CD14-positive monocyte (primary cell): ENCODE data around the gene LOXHD1. TPM values are rescaled to one million over a fixed set of nuclear protein-coding genes. Genes with fewer than 3 reads are reported as not detected.

Experiments
- DNase-seq, 3 donors: peaks; one replicate each; pipeline ENCODE4 v3.0.0-alpha.2; 2011 to 2022
- H2AFZ ChIP-seq: 2 replicates; pipeline ENCODE4 v1.6.0; 2012; ENCODE audit warnings: mild to moderate bottlenecking, low read depth, low read length, inconsistent platforms; ENCODE audit not compliant: insufficient read depth, poor library complexity, severe bottlenecking
- H3K27ac ChIP-seq, 2 donors: 1 replicate in 1 of 2; 2 replicates in 1 of 2; pipeline ENCODE4 v1.5.1; 2012 to 2013; ENCODE audit warnings: low read length in 2 of 2, control low read depth in 1 of 2, inconsistent platforms in 1 of 2, low read depth in 1 of 2, mild to moderate bottlenecking in 1 of 2
- H3K27me3 ChIP-seq, 2 donors: one replicate each; pipeline versions ENCODE4 v1.6.0 to v1.6.1; 2011 to 2013; ENCODE audit warnings: low read length in 2 of 2; ENCODE audit not compliant: control insufficient read depth in 2 of 2, insufficient read depth in 2 of 2
- H3K36me3 ChIP-seq, 2 donors: replicated peaks in 1 of 2; 1 replicate in 1 of 2; 2 replicates in 1 of 2; pipeline versions ENCODE4 v1.5.1 to v1.6.1; 2012 to 2013; ENCODE audit warnings: low read length in 2 of 2, control low read depth in 1 of 2, inconsistent platforms in 1 of 2, mild to moderate bottlenecking in 1 of 2; ENCODE audit not compliant: insufficient read depth in 2 of 2, control insufficient read depth in 1 of 2
- H3K4me1 ChIP-seq, 2 donors: 1 replicate in 1 of 2; 2 replicates in 1 of 2; pipeline versions ENCODE4 v1.5.1 to v1.6.1; 2012 to 2013; ENCODE audit warnings: low read length in 2 of 2, control low read depth in 1 of 2, inconsistent platforms in 1 of 2, mild to moderate bottlenecking in 1 of 2, moderate library complexity in 1 of 2; ENCODE audit not compliant: insufficient read depth in 2 of 2, control insufficient read depth in 1 of 2
- H3K4me2 ChIP-seq: replicated peaks from 2 replicates; pipeline ENCODE3; 2012; ENCODE audit warnings: low read length, moderate library complexity, mild to moderate bottlenecking; ENCODE audit not compliant: poor library complexity, severe bottlenecking; ENCODE audit errors: extremely low read depth
- H3K4me3 ChIP-seq, 3 experiments: fragments of 200-600 bp in 1 of 3; sonication (generic) in 1 of 3; replicated peaks in 1 of 3; 1 replicate in 2 of 3; 2 replicates in 1 of 3; pipeline ENCODE4 v1.5.1; 2011 to 2013; ENCODE audit warnings: low read length in 3 of 3, mild to moderate bottlenecking in 3 of 3, control low read depth in 2 of 3, low read depth in 2 of 3, inconsistent platforms in 1 of 3, moderate library complexity in 1 of 3
- H3K79me2 ChIP-seq: 2 replicates; pipeline ENCODE4 v1.6.0; 2012; ENCODE audit warnings: mild to moderate bottlenecking, control low read depth, inconsistent platforms, low read length, moderate library complexity; ENCODE audit not compliant: insufficient read depth
- H3K9ac ChIP-seq: 2 replicates; pipeline ENCODE4 v1.6.0; 2017; ENCODE audit warnings: low read length, mild to moderate bottlenecking; ENCODE audit not compliant: insufficient read depth, poor library complexity, severe bottlenecking
- H3K9me3 ChIP-seq, 2 donors: replicated peaks in 1 of 2; 1 replicate in 1 of 2; 2 replicates in 1 of 2; pipeline versions ENCODE4 v1.5.1 to v1.6.1; 2012 to 2013; ENCODE audit warnings: low read length in 2 of 2, control low read depth in 1 of 2; ENCODE audit not compliant: control insufficient read depth in 1 of 2, insufficient read depth in 1 of 2
- H4K20me1 ChIP-seq: 2 replicates; pipeline ENCODE4 v1.6.0; 2012; ENCODE audit warnings: mild to moderate bottlenecking, low read length, control low read depth, moderate library complexity; ENCODE audit not compliant: insufficient read depth
- H3K27ac Mint-ChIP-seq, 7 donors: one replicate each; pipeline ENCODE4 v1.8.0; 2020; ENCODE audit warnings: mild to moderate bottlenecking in 7 of 7, mixed read lengths in 7 of 7, moderate library complexity in 6 of 7, inconsistent platforms in 2 of 7
- H3K27me3 Mint-ChIP-seq, 3 donors: one replicate each; pipeline ENCODE4 v1.8.0; 2021 to 2022; ENCODE audit warnings: low read depth in 3 of 3, mild to moderate bottlenecking in 3 of 3, mixed read lengths in 3 of 3, moderate library complexity in 3 of 3, inconsistent platforms in 1 of 3
- H3K36me3 Mint-ChIP-seq, 2 donors: one replicate each; pipeline ENCODE4 v1.8.0; 2020; ENCODE audit warnings: mixed read lengths in 2 of 2, inconsistent platforms in 1 of 2, mild to moderate bottlenecking in 1 of 2
- H3K4me1 Mint-ChIP-seq: one replicate; pipeline ENCODE4 v1.8.0; 2020; ENCODE audit warnings: mild to moderate bottlenecking, mixed read lengths
- H3K4me3 Mint-ChIP-seq, 2 donors: one replicate each; pipeline ENCODE4 v1.8.0; 2020; ENCODE audit warnings: mild to moderate bottlenecking in 2 of 2, mixed read lengths in 2 of 2, moderate library complexity in 1 of 2
- H3K9me3 Mint-ChIP-seq, 7 donors: one replicate each; pipeline ENCODE4 v1.8.0; 2020 to 2022; ENCODE audit warnings: mixed read lengths in 7 of 7, mild to moderate bottlenecking in 6 of 7, moderate library complexity in 6 of 7, inconsistent platforms in 2 of 7
- WGBS: methylation state at CpG from one replicate; pipeline ENCODE4 v1.1.5; 2013; ENCODE audit warnings: missing lambda C conversion rate; ENCODE audit not compliant: insufficient coverage; 5-methylcytosine and 5-hydroxymethylcytosine counted together
- intact Hi-C, 2 donors: fragments of 100-400 bp; cut with micrococcal nuclease; formaldehyde crosslinking; loops; one replicate each; pipeline versions ENCODE4 v1.15.0 to v1.15.1; 2023
- polyA plus RNA-seq, 3 donors: library from polyadenylated mRNA; depleted of rRNA in 1 of 3; unstranded in 2 of 3; stranded (reverse) in 1 of 3; fragments of 300-500 nt in 2 of 3; fragments of >200 nt in 1 of 3; fragmentation: Illumina TruSeq in 2 of 3; gene quantifications; 1 replicate in 2 of 3; 2 replicates in 1 of 3; pipeline ENCODE4 v1.2.3, GENCODE V29; 2012 to 2021
- TF ChIP-seq, protein P1 (sequence below): fragments of 200-600 bp; IDR thresholded peaks from one replicate; pipeline ENCODE4 v1.8.0; 2022; ENCODE audit warnings: antibody characterized with exemption, mild to moderate bottlenecking

Gene LOXHD1
- polyA plus RNA-seq, 3 donors, result 0.33 to 10.9 (median 0.61) TPM

DNA sequence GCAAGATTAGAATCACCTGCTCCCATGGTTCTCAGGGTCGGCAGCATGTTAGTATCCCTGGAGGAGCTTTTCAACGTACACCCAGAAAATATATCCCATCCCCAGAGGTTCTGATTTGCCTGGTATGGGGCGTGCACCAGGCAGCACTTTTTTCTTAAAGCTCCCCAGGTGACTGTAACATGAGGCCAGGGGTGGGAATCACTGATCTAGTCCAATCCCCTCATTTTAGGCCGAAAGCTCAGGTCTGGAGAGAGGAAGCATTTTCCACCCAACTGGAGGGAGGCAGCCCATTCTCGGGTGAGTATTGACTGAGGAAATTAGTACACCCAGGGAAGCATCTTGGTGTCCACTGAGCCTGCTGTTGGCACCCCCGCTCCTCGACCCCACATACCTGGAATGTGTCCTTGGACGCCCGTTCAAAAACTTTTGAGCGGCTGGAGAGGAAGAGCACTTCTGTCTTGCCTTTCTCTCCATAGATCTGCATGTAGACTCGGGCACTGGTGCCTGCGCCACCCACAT is 94.3 kb downstream of the LOXHD1 start:
- Mint-ChIP-seq H3K4me3 (no peak overlapping the region), H3K9me3 (no peaks in the 10 kb centered on the region), H3K27ac (no peak overlapping the region), H3K27me3 (peaks cover 2 to 5% (median 3%) of the 10 kb centered on the region in 3 donors), H3K4me1 (no peaks in the 10 kb centered on the region), H3K36me3 (peaks cover 0 to 27% of the 10 kb centered on the region in 2 donors)
- H3K4me3 ChIP-seq, result no peak overlapping the region
- H3K79me2 ChIP-seq, result no peaks in the 10 kb centered on the region
- H3K27me3 ChIP-seq, result no peaks in the 10 kb centered on the region
- no peak overlapping the region for H3K9ac ChIP-seq
- no peak overlapping the region for H2AFZ ChIP-seq
- H3K4me2 ChIP-seq, result no peak overlapping the region
- TF ChIP-seq, protein P1, sequence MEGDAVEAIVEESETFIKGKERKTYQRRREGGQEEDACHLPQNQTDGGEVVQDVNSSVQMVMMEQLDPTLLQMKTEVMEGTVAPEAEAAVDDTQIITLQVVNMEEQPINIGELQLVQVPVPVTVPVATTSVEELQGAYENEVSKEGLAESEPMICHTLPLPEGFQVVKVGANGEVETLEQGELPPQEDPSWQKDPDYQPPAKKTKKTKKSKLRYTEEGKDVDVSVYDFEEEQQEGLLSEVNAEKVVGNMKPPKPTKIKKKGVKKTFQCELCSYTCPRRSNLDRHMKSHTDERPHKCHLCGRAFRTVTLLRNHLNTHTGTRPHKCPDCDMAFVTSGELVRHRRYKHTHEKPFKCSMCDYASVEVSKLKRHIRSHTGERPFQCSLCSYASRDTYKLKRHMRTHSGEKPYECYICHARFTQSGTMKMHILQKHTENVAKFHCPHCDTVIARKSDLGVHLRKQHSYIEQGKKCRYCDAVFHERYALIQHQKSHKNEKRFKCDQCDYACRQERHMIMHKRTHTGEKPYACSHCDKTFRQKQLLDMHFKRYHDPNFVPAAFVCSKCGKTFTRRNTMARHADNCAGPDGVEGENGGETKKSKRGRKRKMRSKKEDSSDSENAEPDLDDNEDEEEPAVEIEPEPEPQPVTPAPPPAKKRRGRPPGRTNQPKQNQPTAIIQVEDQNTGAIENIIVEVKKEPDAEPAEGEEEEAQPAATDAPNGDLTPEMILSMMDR, result no peak
- intact Hi-C loops, result no loop called here
- H4K20me1 ChIP-seq, result no peaks in the 10 kb centered on the region
- no peak overlapping the region for H3K27ac ChIP-seq
- peaks cover 4 to 61% of the 10 kb centered on the region in 2 donors for H3K36me3 ChIP-seq
- no peaks in the 10 kb centered on the region for H3K9me3 ChIP-seq
- DNase-seq, result no peak
- no peaks in the 10 kb centered on the region for H3K4me1 ChIP-seq
- 100% methylated on average over 7 of the region's 12 CpGs for WGBS

DNA sequence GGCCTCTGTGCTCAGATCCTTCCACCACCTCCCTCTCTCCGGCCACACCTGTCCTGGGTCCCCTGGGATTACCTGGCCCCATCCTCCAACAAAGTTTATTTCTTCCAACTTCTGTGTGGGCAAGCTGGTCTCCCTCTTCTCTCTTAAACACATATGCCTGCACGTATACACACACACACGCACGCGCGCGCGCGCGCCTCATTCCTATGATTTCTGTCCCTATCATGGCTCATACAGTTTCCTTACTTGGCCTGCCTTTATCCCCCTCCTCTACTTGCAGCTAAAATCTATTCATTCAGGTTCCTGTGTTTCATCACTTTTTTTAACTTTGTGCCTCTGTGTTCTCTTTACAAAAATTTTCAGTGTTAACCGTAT is 96.4 kb downstream of the LOXHD1 start:
- Histone ChIP-seq H3K27me3 (no peaks in the 10 kb centered on the region), H3K9ac (no peak overlapping the region), H3K4me1 (no peaks in the 10 kb centered on the region), H3K27ac (no peak overlapping the region), H3K9me3 (no peaks in the 10 kb centered on the region), H3K4me3 (no peak overlapping the region), H3K4me2 (no peak overlapping the region), H3K79me2 (no peaks in the 10 kb centered on the region), H3K36me3 (peaks cover 4 to 55% of the 10 kb centered on the region in 2 donors), H2AFZ (no peak overlapping the region), H4K20me1 (no peaks in the 10 kb centered on the region)
- 98% methylated on average over 10 of the region's 11 CpGs for WGBS
- no peak for DNase-seq
- intact Hi-C loops, result no loop called here
- TF ChIP-seq, protein P1, result no peak
- no peaks in the 10 kb centered on the region for H3K4me1 Mint-ChIP-seq
- H3K27me3 Mint-ChIP-seq, result peaks cover 0 to 3% (median 2%) of the 10 kb centered on the region in 3 donors
- H3K9me3 Mint-ChIP-seq, result no peaks in the 10 kb centered on the region
- no peak overlapping the region for H3K4me3 Mint-ChIP-seq
- H3K36me3 Mint-ChIP-seq, result peaks cover 0 to 30% of the 10 kb centered on the region in 2 donors
- H3K27ac Mint-ChIP-seq, result no peak overlapping the region
